GM18873 (cell line): ENCODE measurements around the gene TBR1.

Experiments used
- ATAC-seq: cut with Tn5 transposase; IDR thresholded peaks from one replicate; pipeline ENCODE4 v1.9.1; 2021; ENCODE audit warnings: mild to moderate bottlenecking, moderate library complexity, moderate number of reproducible peaks; ENCODE audit not compliant: unreplicated experiment, low FRiP score

The TBR1 gene

DNA sequence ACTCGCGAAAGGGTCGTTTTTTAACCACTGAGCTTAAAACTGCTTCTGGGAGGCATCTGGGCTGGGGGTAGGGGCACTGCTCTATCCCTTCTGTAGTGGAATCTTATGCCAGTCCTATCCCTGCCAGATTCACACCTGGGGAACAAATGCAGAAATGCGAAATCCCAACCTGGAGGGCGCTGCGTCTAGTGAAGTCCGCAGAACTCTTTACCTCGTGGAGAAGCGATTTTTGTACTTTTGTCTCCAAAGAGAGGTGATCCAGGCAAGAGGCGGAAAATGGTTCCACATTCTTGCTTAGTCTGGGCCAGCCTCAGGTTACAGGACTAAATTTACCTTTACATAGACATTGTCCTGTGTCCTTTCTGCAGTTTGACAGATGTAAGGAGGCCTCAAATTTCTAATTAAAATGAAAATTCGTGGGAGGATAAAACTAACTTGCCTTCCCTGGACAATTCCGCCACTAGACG lies 10.4 kb downstream of the TBR1 start:
- ATAC-seq: no peak

DNA sequence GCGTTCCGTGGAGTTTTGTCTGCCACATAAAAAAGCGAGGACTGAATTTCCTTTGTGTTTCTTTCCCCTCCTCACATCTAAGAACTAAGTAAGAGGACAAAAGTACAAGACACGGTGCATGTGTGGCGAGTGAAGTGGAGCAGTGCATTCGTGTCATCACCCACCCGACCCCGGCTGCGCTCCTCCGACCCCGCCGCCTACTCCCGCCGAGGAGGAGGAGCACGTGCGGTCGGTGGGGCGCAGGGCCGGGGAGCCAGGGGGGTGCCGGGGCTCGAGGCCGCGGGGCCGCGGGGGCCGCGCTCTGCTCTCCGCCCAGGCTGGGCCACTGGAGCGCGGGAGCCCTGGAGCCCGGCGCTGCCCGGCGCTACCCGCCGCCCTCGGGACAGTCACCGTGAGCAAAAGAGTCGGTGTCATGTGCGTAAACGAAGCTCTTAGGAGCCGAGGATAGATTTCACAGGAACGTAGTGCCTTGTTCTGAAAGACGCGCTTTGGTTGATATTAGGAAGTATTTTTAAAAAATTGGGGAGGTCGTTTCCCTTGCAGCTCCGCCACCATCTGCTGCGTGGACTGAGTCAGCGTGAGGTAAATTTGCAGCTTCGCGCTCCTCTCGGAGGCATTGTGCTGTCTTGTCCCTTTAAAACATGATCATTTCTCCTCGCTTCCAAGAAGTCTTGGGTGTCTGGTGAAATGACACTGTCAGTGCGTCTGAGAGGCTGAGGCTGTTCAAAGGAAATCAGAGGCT lies 11.0 kb downstream of the TBR1 start:
- no peak for ATAC-seq

DNA sequence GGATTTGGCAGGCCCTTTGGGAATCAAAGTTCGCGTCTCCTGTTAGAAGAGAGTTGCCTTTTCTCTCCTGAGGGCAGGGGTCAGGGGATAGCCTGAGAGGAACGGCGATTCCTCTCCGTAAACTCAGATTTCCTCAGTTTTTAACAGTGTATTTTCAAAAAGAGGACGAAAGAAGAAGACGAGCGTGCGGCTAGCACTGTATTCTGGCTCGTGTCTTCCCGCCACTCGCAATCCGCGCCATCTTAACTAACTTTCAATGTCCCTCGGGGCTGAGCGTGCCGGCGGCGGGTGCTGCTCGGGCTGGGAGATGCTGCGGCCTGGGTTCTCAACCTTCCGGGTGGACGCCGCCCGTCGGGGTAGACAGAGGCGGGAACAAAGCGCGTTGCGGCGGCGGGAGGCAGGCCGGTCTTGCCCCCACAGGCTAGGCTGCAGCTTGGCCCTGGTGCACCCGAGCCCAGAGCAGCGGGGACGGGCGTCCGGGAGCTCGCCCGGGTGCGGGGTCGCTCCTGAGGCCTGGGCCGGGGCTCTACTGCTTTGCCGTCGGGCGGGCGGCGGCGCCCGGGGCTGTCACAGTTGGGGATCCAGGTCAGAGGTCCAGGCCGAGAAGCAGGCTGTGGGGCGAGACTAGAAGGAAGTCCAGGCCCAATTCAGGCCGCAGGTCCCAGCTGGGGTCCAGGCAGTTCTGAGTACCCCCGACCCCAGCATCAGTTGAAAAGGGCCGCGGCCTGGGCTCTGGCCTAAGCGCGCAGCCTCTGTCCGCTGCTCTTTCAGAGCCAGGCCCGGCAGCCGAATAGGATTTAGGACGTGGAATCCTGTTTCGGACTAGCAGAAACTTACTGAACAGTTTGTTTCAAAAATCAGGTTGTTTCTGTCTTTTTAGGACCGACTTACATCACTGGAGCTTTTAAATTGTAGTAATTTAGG lies 11.8 kb downstream of the TBR1 start:
- no peak for ATAC-seq

DNA sequence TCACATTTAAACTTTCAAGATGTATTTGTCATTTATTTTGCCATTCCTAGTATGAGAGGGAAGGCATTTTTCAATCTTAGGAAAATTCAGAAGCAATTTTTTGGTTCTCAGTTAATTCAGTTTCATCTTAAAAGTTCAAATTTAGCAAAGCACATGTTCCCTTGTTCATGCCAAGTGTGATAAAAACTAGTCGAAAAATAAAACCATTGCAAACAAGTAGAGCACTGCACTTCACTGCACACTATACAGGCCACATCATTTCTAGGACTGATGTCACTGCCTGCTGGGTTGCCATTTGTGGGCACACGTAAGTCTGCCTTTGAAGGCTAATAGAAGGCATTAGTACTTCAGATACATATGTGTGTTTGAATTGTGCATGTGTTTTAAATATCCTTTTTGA lies 14.3 kb downstream of the TBR1 start:
- no peak for ATAC-seq

DNA sequence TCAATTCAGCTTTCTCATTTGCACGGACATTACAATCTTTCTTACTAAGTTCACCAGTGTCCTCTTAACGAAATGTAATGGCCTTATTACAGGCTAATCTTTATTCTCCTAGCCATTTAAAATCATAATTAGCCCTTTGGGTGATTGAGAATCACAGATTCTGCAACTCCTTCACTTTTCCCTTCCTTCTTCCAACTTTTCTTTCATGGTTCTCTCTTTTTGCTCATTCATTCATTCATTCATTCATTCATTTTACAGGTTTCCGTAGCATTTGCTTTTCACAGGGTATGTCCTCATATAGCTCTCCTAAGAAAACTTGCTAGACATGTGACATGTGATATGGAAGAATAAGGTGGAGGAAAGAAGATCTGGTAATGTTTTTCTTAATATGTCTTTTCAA lies 16.0 kb downstream of the TBR1 start:
- no peak for ATAC-seq

DNA sequence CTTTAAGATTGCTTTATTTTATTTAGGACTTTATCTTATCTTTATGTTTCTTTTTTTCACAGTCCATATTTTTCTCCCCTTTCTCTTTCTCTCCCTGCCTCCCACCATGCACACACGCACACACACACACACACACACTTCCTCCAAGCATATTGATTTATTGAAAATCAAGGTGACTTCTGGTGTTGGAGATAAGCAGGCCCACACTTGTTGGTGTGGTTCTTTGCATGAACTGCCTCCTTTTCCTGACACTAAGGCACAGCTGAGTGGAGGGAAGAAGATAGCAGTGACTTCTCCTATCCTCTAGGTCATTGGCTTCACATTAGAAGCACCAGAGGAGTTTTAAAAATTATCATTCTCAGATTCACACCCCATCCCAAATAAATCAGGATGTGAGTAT lies 18.0 kb downstream of the TBR1 start:
- no peak for ATAC-seq

DNA sequence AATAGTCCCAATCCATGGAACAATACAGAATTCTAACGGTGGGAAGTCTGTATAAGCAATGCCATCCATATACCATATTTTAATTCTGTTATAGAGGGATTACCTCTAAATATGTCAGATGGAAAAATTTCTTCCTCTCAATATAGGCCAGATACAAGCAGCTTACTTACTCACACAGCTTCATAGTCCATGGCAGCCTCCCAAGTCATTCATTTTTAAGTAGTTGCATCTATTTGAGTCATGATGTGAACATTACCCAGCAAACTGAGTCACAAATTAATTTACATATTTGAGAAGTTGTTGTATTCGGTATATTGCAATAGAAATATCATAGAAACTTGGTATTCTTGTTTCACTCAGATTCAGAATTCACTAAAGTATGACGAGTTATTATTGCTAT lies 20.3 kb downstream of the TBR1 start:
- no peak for ATAC-seq

DNA sequence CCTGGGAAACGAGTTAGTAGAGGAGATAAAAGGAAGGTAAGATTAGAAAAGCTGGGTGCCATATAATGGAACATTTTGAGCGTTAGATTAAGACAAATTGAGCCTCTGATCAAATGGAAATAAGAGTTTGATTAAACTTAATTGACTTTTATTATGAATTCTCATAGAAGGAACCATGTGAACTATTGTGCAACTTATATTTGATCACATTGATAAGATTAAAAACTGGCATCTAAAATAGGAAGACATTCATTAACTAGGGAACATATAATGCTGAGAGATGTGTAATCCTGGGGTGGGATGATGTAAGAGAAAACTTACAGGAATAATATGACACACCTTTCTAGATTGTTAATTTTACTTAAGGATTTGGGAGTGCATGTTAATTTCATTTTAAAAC lies 22.5 kb downstream of the TBR1 start:
- no peak for ATAC-seq

DNA sequence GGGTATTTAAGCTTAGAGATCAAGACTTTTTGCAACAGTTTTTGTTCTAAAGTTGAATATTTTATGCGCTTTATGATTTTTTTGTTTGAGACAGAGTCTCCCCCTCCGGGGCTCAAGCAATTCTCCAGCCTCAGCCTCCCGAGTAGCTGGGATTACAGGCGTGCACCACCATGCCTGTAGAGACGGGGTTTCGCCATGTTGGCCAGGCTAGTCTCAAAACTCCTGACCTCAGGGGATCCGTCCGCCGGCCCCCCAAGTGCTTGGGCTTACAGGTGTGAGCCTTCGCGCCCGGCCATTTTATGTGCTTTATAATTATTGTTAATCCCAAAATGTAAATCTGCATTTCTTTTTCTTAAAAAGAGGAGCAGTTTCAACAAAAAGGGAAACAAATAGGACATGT lies 29.0 kb downstream of the TBR1 start:
- ATAC-seq: no peak

DNA sequence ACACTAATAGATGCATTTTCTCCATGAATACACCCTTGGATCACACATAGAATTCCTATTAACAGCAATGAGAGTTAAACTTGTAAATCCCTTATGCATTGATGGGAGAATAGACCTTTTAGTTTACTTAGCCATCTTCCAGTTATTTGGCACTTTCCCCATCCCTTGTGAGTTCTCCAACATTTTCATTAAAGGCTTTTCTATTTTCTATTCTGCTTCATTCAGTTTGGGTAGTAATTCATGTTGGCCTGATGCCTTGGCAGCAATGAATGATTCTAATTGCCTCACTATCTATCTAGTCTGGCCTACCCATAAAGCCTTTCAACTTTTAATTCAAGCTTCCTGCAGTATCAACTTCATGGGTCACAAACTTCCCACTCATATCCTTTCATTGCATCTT lies 32.3 kb downstream of the TBR1 start:
- no peak for ATAC-seq

DNA sequence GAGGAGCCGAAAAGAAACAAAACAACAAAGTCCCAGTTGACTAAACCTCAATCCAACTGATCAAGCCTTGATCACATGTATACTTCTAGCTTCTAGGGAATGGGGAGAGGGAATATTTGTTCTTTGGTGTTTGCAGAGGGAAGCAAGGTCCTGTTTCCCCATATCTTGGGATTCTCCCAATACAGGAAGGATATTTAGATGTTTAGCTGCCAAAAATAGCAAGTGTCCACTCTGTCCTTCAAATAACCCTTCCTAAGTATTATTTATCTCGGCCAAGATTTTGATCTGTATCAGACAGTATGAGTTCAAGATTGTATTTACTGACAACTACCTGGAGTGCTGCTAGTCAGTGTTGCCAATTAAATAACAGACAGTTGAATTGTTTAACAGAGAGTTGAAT lies 55.5 kb downstream of the TBR1 start:
- no peak for ATAC-seq

DNA sequence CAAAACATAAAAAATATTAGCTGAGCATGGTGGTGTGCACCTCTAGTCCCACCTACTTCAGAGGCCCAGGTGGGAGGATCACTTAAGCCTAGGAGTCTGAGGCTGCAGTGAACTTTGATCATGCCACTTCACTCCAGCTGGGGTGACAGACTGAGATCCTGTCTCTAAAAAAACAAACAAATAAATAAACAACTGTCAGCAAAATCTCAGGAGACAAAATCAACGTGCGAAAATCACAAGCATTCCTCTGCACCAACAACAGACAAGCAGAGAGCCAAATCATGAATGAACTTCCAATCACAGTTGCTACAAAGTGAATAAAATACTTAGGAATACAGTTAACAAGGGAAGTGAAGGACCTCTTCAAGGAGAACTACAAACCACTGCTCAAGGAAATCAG lies 58.8 kb downstream of the TBR1 start:
- ATAC-seq: no peak
